ENCODE data around the gene ISG20.

DNA sequence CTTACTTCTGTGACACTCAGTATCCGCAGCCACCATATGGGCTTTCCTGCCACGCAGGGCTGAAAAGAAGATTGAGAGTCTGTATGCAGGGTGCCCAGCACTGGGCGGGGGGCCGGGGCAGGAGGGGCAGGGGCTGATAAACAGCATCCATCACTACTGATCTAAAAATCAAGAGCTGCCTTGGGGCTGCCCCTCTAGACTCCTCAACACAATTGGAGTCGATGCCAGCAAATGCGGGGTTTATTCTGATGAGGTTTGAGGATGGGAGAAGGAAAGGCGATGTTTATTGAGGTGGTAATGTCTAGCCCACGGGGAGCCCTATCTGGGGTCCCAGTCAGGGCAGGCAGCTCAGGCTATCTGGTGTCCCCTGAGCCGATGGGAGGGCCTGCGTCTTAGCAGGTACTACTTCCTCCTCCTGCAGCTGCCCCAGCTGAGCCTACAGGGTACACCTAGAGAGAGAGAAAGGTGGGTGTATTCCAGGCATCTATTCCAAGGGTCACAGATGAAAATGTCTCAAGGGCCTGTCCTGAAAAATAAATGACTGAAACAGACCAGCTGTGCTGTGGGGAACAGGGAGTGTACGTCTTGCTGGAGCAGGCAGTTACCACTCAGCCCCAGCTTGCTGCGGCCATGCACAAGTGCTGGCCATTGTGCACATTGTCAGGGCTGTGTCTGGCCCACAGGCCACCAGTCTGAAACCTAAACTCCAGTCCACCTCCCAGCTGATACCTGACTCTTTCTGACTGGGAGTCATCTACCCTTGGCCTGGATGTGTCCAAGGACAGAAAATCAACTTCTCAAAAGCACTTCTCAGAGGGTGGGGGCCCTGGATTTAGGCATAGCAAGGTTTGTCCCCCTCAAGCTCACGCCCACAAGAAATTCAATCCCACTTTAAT is 19.5 kb downstream of the ISG20 start:
- TF ChIP-seq, protein P1, sequence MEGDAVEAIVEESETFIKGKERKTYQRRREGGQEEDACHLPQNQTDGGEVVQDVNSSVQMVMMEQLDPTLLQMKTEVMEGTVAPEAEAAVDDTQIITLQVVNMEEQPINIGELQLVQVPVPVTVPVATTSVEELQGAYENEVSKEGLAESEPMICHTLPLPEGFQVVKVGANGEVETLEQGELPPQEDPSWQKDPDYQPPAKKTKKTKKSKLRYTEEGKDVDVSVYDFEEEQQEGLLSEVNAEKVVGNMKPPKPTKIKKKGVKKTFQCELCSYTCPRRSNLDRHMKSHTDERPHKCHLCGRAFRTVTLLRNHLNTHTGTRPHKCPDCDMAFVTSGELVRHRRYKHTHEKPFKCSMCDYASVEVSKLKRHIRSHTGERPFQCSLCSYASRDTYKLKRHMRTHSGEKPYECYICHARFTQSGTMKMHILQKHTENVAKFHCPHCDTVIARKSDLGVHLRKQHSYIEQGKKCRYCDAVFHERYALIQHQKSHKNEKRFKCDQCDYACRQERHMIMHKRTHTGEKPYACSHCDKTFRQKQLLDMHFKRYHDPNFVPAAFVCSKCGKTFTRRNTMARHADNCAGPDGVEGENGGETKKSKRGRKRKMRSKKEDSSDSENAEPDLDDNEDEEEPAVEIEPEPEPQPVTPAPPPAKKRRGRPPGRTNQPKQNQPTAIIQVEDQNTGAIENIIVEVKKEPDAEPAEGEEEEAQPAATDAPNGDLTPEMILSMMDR (IDR thresholded peaks at IDR 0.05): no peak
- no peak for TF ChIP-seq POLR2A (IDR thresholded peaks at IDR 0.05)

Data from uterus (tissue), 2 donors.